ENCODE measurements around the gene GIMAP5.

GIMAP5 gene

DNA sequence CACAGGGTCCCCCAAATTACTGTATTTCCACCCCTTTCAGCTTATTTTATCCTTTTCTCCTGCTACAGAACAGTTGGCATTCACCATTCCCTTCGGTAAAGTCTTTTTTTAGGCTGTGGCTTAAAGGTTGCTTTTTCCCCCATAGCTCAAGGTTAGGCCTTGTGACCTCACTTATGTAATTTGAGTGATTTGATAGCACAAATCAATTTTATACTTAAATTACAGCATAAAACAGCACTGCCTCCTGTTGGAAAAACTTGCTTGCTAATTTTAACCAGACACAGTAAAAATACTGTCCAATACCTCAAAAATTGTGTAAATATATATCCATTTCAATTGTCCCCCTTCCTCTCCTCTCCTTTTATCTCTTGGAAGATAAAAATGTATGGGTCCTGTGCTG lies 13.8 kb upstream of the GIMAP5 start:
- Histone ChIP-seq H3K79me2 (ENCODE audit: insufficient read depth, low read length) (peaks cover 7% of the 10 kb centered on the region; the same call in 1 of the 2 replicates), H3K4me3 (ENCODE audit: low read depth in 1 of 2, low read length in 2 of 2) (no peak overlapping the region), H3K9ac (ENCODE audit: low read depth, low read length) (no peak overlapping the region), H3K36me3 (ENCODE audit: insufficient read depth, low read length) (peaks cover 37% of the 10 kb centered on the region), H3K4me1 (ENCODE audit: insufficient read depth, low read length) (peaks cover 31% of the 10 kb centered on the region), H2AFZ (ENCODE audit: low read depth, low read length) (no peak overlapping the region), H3K27ac (ENCODE audit: low read length) (no peak overlapping the region), H4K20me1 (ENCODE audit: insufficient read depth, low read length) (no peaks in the 10 kb centered on the region), H3K27me3 (ENCODE audit: insufficient read depth, low read length, poor library complexity) (no peaks in the 10 kb centered on the region), H3K9me3 (ENCODE audit: insufficient read depth, low read length, severe bottlenecking) (peaks cover 12% of the 10 kb centered on the region), H3K4me2 (ENCODE audit: insufficient read depth, low read length) (no peak overlapping the region)
- TF ChIP-seq EZH2 (IDR thresholded peaks at IDR 0.05; ENCODE audit: borderline replicate concordance, low read depth, low read length, severe bottlenecking): no peak
- TF ChIP-seq, protein P1, sequence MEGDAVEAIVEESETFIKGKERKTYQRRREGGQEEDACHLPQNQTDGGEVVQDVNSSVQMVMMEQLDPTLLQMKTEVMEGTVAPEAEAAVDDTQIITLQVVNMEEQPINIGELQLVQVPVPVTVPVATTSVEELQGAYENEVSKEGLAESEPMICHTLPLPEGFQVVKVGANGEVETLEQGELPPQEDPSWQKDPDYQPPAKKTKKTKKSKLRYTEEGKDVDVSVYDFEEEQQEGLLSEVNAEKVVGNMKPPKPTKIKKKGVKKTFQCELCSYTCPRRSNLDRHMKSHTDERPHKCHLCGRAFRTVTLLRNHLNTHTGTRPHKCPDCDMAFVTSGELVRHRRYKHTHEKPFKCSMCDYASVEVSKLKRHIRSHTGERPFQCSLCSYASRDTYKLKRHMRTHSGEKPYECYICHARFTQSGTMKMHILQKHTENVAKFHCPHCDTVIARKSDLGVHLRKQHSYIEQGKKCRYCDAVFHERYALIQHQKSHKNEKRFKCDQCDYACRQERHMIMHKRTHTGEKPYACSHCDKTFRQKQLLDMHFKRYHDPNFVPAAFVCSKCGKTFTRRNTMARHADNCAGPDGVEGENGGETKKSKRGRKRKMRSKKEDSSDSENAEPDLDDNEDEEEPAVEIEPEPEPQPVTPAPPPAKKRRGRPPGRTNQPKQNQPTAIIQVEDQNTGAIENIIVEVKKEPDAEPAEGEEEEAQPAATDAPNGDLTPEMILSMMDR (IDR thresholded peaks at IDR 0.05; ENCODE audit: borderline replicate concordance, extremely low read depth, low read length, poor library complexity, severe bottlenecking): no peak
- DNase-seq: no peak
- no peak for ATAC-seq (ENCODE audit: insufficient read depth, low read depth)

DNA sequence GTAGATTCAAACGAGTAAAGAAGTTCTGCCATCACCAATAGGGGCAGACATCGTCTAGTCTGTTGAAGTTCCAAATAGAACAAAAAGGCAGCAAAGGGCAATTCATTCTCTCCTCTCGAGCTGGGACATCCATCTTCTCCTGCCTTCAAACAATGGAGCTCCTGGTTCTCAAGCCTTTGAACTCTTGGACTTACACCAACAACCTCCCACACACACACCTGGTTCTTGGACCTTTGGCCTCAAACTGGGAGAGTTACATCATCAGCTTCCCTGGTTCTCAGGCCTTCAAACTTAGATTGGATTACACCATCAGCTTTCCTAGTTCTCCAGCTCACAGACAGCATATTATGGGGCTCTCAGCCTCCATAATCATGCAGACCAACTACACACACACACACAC lies 9.8 kb upstream of the GIMAP5 start:
- no peak for DNase-seq
- Histone ChIP-seq H3K36me3 (ENCODE audit: insufficient read depth, low read length) (peaks cover 4% of the 10 kb centered on the region), H3K27ac (ENCODE audit: low read length) (no peak overlapping the region), H3K27me3 (ENCODE audit: insufficient read depth, low read length, poor library complexity) (no peaks in the 10 kb centered on the region), H3K4me3 (ENCODE audit: low read depth in 1 of 2, low read length in 2 of 2) (no peak overlapping the region), H3K4me1 (ENCODE audit: insufficient read depth, low read length) (peaks cover 40% of the 10 kb centered on the region), H3K9me3 (ENCODE audit: insufficient read depth, low read length, severe bottlenecking) (peaks cover 16% of the 10 kb centered on the region), H3K79me2 (ENCODE audit: insufficient read depth, low read length) (no peaks in the 10 kb centered on the region), H2AFZ (ENCODE audit: low read depth, low read length) (no peak overlapping the region), H4K20me1 (ENCODE audit: insufficient read depth, low read length) (no peaks in the 10 kb centered on the region), H3K9ac (ENCODE audit: low read depth, low read length) (no peak overlapping the region), H3K4me2 (ENCODE audit: insufficient read depth, low read length) (no peak overlapping the region)
- TF ChIP-seq, protein P1 (IDR thresholded peaks at IDR 0.05; ENCODE audit: borderline replicate concordance, extremely low read depth, low read length, poor library complexity, severe bottlenecking): no peak
- TF ChIP-seq EZH2 (IDR thresholded peaks at IDR 0.05; ENCODE audit: borderline replicate concordance, low read depth, low read length, severe bottlenecking): no peak
- no peak for ATAC-seq (ENCODE audit: insufficient read depth, low read depth)

DNA sequence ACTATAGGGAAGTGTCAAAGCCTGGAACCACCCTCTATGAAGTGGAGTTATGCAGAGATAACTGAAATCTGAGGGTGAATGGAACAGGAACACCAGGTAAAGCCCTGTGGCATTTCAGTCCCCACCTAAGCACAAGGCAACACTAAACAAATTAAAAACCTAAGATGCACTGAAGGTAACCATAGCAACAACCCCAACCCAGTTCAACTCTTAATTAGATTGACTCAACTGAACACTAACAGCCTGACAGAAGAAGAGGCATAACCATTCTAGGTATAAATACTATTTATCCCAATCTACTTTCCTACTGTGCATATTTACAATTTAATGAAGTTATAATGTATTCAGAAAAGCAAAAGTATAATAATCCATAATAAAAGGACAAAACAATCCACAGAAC lies 9.2 kb upstream of the GIMAP5 start:
- no peaks in the 10 kb centered on the region for H3K79me2 ChIP-seq (ENCODE audit: insufficient read depth, low read length)
- H4K20me1 ChIP-seq (ENCODE audit: insufficient read depth, low read length): no peaks in the 10 kb centered on the region
- H3K4me1 ChIP-seq (ENCODE audit: insufficient read depth, low read length): peaks cover 44% of the 10 kb centered on the region
- H2AFZ ChIP-seq (ENCODE audit: low read depth, low read length): no peak overlapping the region
- H3K4me3 ChIP-seq (ENCODE audit: low read depth in 1 of 2, low read length in 2 of 2): no peak overlapping the region
- no peak overlapping the region for H3K27ac ChIP-seq (ENCODE audit: low read length)
- H3K27me3 ChIP-seq (ENCODE audit: insufficient read depth, low read length, poor library complexity): no peaks in the 10 kb centered on the region
- no peak for TF ChIP-seq EZH2 (IDR thresholded peaks at IDR 0.05; ENCODE audit: borderline replicate concordance, low read depth, low read length, severe bottlenecking)
- TF ChIP-seq, protein P1 (IDR thresholded peaks at IDR 0.05; ENCODE audit: borderline replicate concordance, extremely low read depth, low read length, poor library complexity, severe bottlenecking): no peak
- no peak overlapping the region for H3K4me2 ChIP-seq (ENCODE audit: insufficient read depth, low read length)
- no peak overlapping the region for H3K9ac ChIP-seq (ENCODE audit: low read depth, low read length)
- peaks cover 16% of the 10 kb centered on the region for H3K9me3 ChIP-seq (ENCODE audit: insufficient read depth, low read length, severe bottlenecking)
- DNase-seq: no peak
- H3K36me3 ChIP-seq (ENCODE audit: insufficient read depth, low read length): no peaks in the 10 kb centered on the region
- no peak for ATAC-seq (ENCODE audit: insufficient read depth, low read depth)

DNA sequence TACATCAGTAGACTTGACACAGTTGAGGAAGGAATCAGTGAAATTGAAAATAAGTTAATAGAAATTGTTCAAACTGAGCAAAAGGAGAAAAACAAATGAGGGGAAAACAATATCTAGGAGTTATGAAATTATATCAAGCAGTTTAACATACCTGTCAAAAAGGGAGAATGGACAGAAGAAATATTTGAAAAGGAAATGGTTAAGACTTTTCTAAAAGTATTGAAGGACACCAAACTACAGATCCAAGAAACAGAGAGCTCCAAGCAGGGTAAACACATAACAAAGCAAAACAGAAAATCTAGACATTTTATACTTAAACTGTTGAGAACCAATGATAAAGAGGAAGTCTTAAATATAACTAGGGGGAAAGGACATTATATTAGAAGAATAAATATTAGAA lies 8.6 kb upstream of the GIMAP5 start:
- Histone ChIP-seq H3K9ac (ENCODE audit: low read depth, low read length) (no peak overlapping the region), H3K4me3 (ENCODE audit: low read depth in 1 of 2, low read length in 2 of 2) (no peak overlapping the region), H3K79me2 (ENCODE audit: insufficient read depth, low read length) (no peaks in the 10 kb centered on the region), H2AFZ (ENCODE audit: low read depth, low read length) (no peak overlapping the region), H3K27me3 (ENCODE audit: insufficient read depth, low read length, poor library complexity) (no peaks in the 10 kb centered on the region), H4K20me1 (ENCODE audit: insufficient read depth, low read length) (no peaks in the 10 kb centered on the region), H3K27ac (ENCODE audit: low read length) (no peak overlapping the region), H3K36me3 (ENCODE audit: insufficient read depth, low read length) (no peaks in the 10 kb centered on the region), H3K4me1 (ENCODE audit: insufficient read depth, low read length) (peaks cover 47% of the 10 kb centered on the region), H3K9me3 (ENCODE audit: insufficient read depth, low read length, severe bottlenecking) (peaks cover 16% of the 10 kb centered on the region), H3K4me2 (ENCODE audit: insufficient read depth, low read length) (no peak overlapping the region)
- TF ChIP-seq, protein P1 (IDR thresholded peaks at IDR 0.05; ENCODE audit: borderline replicate concordance, extremely low read depth, low read length, poor library complexity, severe bottlenecking): no peak
- no peak for TF ChIP-seq EZH2 (IDR thresholded peaks at IDR 0.05; ENCODE audit: borderline replicate concordance, low read depth, low read length, severe bottlenecking)
- no peak for DNase-seq
- ATAC-seq (ENCODE audit: insufficient read depth, low read depth): no peak

All from DND-41 (cell line).